Breast epithelium (tissue), 3 donors: ENCODE results near the gene MVB12B.

Experiments used
- CTCF ChIP-seq, 3 donors: fragments of 450-650 bp; IDR thresholded peaks; one replicate each; pipeline ENCODE4 v1.5.1; 2016 to 2017; ENCODE audit warnings: antibody characterized with exemption in 3 of 3, mild to moderate bottlenecking in 3 of 3, moderate library complexity in 3 of 3
- POLR2A ChIP-seq: fragments of 450-650 bp; IDR thresholded peaks from one replicate; pipeline ENCODE4 v1.6.1; 2016; ENCODE audit warnings: antibody characterized with exemption, mild to moderate bottlenecking, moderate library complexity
- POLR2AphosphoS5 ChIP-seq, 3 donors: sonication (generic); formaldehyde crosslinking; IDR thresholded peaks; one replicate each; pipeline ENCODE4 v1.6.1; 2017; ENCODE audit warnings: antibody characterized with exemption in 3 of 3

- no peak for TF ChIP-seq CTCF (IDR thresholded peaks at IDR 0.05)
- TF ChIP-seq POLR2AphosphoS5 (IDR thresholded peaks at IDR 0.05): no peak
- no peak for TF ChIP-seq POLR2A
Observed at GRCh38 chr9:126418608-126419007, 92.0 kb downstream of the MVB12B start.
